SK-N-SH (cell line): ENCODE measurements around the gene TSHZ3. TPM values are rescaled to one million over a fixed set of nuclear protein-coding genes. Genes with fewer than 3 reads are reported as not detected.

Experiments
- CTCF ChIA-PET: fragments of 300-600, 350-600 bp; formaldehyde crosslinking; extraction: SDS; loops from one replicate; lab custom pipeline; 2021; lab: Yijun Ruan, JAX
- POLR2A ChIA-PET: fragments of 350-600 bp; sonication (Branson Sonifier 250); formaldehyde crosslinking; extraction: SDS; loops from one replicate; lab custom pipeline; 2020; ENCODE audit warnings: antibody characterized with exemption, inconsistent platforms; lab: Yijun Ruan, JAX
- DNase-seq: peaks from one replicate; pipeline ENCODE4 v3.0.0; 2012
- H2AFZ ChIP-seq: fragments of 200-600 bp; sonication (generic); 2 replicates; pipeline ENCODE4 v1.8.1; 2016; ENCODE audit warnings: antibody characterized with exemption, mild to moderate bottlenecking, low read depth
- H3F3A ChIP-seq: fragments of 200-600 bp; sonication (generic); replicated peaks from 2 replicates; pipeline ENCODE3; 2016; ENCODE audit warnings: antibody characterized with exemption, mild to moderate bottlenecking; ENCODE audit not compliant: insufficient read depth
- H3K27ac ChIP-seq, 2 experiments: fragments of 200-500 bp in 1 of 2; fragments of 200-600 bp in 1 of 2; sonication (Bioruptor generic) in 1 of 2; sonication (generic), shearing (Covaris generic) in 1 of 2; 2 replicates each; pipeline versions ENCODE4 v1.5.1 to v1.6.1; 2014 to 2016; ENCODE audit warnings: low read depth in 2 of 2, inconsistent platforms in 1 of 2, low read length in 1 of 2, mild to moderate bottlenecking in 1 of 2, mixed read lengths in 1 of 2
- H3K27me3 ChIP-seq: fragments of 200-600 bp; sonication (generic), shearing (Covaris generic); 2 replicates; pipeline ENCODE4 v1.6.1; 2016; ENCODE audit warnings: mixed run types; ENCODE audit not compliant: insufficient read depth
- H3K36me3 ChIP-seq, 2 experiments: fragments of 200-500 bp in 1 of 2; fragments of 200-600 bp in 1 of 2; sonication (Bioruptor generic) in 1 of 2; sonication (generic) in 1 of 2; replicated peaks in 1 of 2; 2 replicates each; pipeline versions ENCODE3 to v1.5.1; 2014 to 2016; ENCODE audit warnings: low read length in 1 of 2, mild to moderate bottlenecking in 1 of 2; ENCODE audit not compliant: insufficient read depth in 2 of 2, control insufficient read depth in 1 of 2
- H3K4me1 ChIP-seq, 2 experiments: fragments of 200-500 bp in 1 of 2; fragments of 200-600 bp in 1 of 2; sonication (Bioruptor generic) in 1 of 2; sonication (generic), shearing (Covaris generic) in 1 of 2; 2 replicates each; pipeline versions ENCODE4 v1.5.1 to v1.6.1; 2014 to 2016; ENCODE audit warnings: low read depth in 1 of 2, low read length in 1 of 2, mixed run types in 1 of 2; ENCODE audit not compliant: insufficient read depth in 2 of 2, control insufficient read depth in 1 of 2
- H3K4me2 ChIP-seq: fragments of 200-600 bp; sonication (generic), shearing (Covaris generic); 2 replicates; pipeline ENCODE4 v1.6.1; 2017; ENCODE audit warnings: mixed run types
- H3K4me3 ChIP-seq, 2 experiments: fragments of 200-500 bp in 1 of 2; fragments of 200-600 bp in 1 of 2; sonication (Bioruptor generic) in 1 of 2; sonication (generic), shearing (Covaris generic) in 1 of 2; 2 replicates each; pipeline versions ENCODE4 v1.5.1 to v1.8.1; 2014 to 2016; ENCODE audit warnings: low read depth in 2 of 2, inconsistent platforms in 1 of 2, low read length in 1 of 2, mild to moderate bottlenecking in 1 of 2, mixed read lengths in 1 of 2, moderate library complexity in 1 of 2
- H3K79me2 ChIP-seq: fragments of 200-600 bp; sonication (generic); 2 replicates; pipeline ENCODE4 v1.8.1; 2017; ENCODE audit warnings: mild to moderate bottlenecking; ENCODE audit not compliant: insufficient read depth
- H3K9ac ChIP-seq: fragments of 200-600 bp; sonication (generic); 2 replicates; pipeline ENCODE4 v1.6.1; 2017; ENCODE audit warnings: mixed run types
- H3K9me2 ChIP-seq: fragments of 200-600 bp; sonication (generic); 2 replicates; pipeline ENCODE4 v1.6.1; 2017; ENCODE audit warnings: mixed run types
- H3K9me3 ChIP-seq: fragments of 200-600 bp; sonication (generic); 2 replicates; pipeline ENCODE4 v1.6.1; 2017; ENCODE audit warnings: mixed run types, mild to moderate bottlenecking, moderate library complexity
- H4K20me1 ChIP-seq: fragments of 200-600 bp; sonication (generic); 2 replicates; pipeline ENCODE4 v1.6.1; 2017; ENCODE audit warnings: mild to moderate bottlenecking, mixed run types; ENCODE audit not compliant: insufficient read depth
- FOXJ3 ChIP-seq: sonication (generic); formaldehyde crosslinking; IDR thresholded peaks from 2 replicates; pipeline ENCODE4 v1.5.1; 2020; ENCODE audit warnings: mild to moderate bottlenecking, missing genetic modification reagents
- IRF3 ChIP-seq: fragments of 150-350 bp; IDR thresholded peaks from 2 replicates; pipeline ENCODE4 v1.6.1; 2016; ENCODE audit warnings: mild to moderate bottlenecking, low read depth, low read length
- MAX ChIP-seq: IDR thresholded peaks from 2 replicates; pipeline ENCODE4 v1.4.0; 2012; ENCODE audit warnings: low read depth
- RCOR1 ChIP-seq: fragments of 150-350 bp; IDR thresholded peaks from 2 replicates; pipeline ENCODE4 v1.6.1; 2017; ENCODE audit warnings: antibody characterized with exemption, low read length
- TEAD4 ChIP-seq: IDR thresholded peaks from 2 replicates; pipeline ENCODE4 v1.4.0; 2012; ENCODE audit warnings: mild to moderate bottlenecking, borderline replicate concordance; ENCODE audit not compliant: insufficient read depth
- USF1 ChIP-seq: IDR thresholded peaks from 2 replicates; pipeline ENCODE4 v1.4.0; 2012; ENCODE audit warnings: low read depth, borderline replicate concordance
- ZBTB33 ChIP-seq: IDR thresholded peaks from 2 replicates; pipeline ENCODE4 v1.4.0; 2012; ENCODE audit warnings: low read depth, borderline replicate concordance
- WGBS: methylation state at CpG from one replicate; pipeline ENCODE4 v1.1.6; 2017; ENCODE audit warnings: low lambda C conversion rate; 5-methylcytosine and 5-hydroxymethylcytosine counted together
- polyA plus RNA-seq, 3 experiments: library from polyadenylated mRNA; depleted of rRNA; stranded (reverse); fragments of >200 nt; gene quantifications; 2 replicates each; pipeline ENCODE4 v1.2.3, GENCODE V29; 2012

The TSHZ3 gene
- polyA plus RNA-seq, 1 of the 3 experiments (the other 2 are of a cell fraction), result 3.3 TPM

GRCh38 chr19:31296741-31297390, 52.4 kb downstream of the TSHZ3 start:
- Histone ChIP-seq H3K27me3 (no peaks in the 10 kb centered on the region), H4K20me1 (no peaks in the 10 kb centered on the region), H3K79me2 (peaks cover 12% of the 10 kb centered on the region), H3K4me1 (peaks cover 0 to 16% of the 10 kb centered on the region in 2 experiments; a peak in 1 of 4 replicates), H3K4me2 (no peak overlapping the region), H3K9me2 (no peaks in the 10 kb centered on the region), H3K9me3 (no peaks in the 10 kb centered on the region), H3K27ac (no peak overlapping the region; a peak in 1 of 4 replicates), H3K4me3 (no peak overlapping the region), H3F3A (no peaks in the 10 kb centered on the region), H3K36me3 (no peaks in the 10 kb centered on the region), H2AFZ (no peak overlapping the region), H3K9ac (no peak overlapping the region)
- WGBS, result 73% methylated on average over 10 of the region's 10 CpGs
- ChIA-PET POLR2A (no interaction called here), CTCF (interaction anchor here (0.5 to 1.0 kb wide), 2 partner anchors 14 to 18 kb away, joined by 3 to 4 read pairs; no protein-coding TSS in a partner anchor)
- TF ChIP-seq MAX, result no peak
- TF ChIP-seq FOXJ3 (CRISPR knock-in tag), result no peak
- DNase-seq, result no peak

- TF ChIP-seq RCOR1 (no peak), IRF3 (no peak), ZBTB33 (no peak), TEAD4 (no peak), USF1 (no peak)
- TF ChIP-seq, all 33 proteins: peak for 0
- H3F3A ChIP-seq, result no peaks in the 10 kb centered on the region
- no peaks in the 10 kb centered on the region for H3K9me3 ChIP-seq
- no peak overlapping the region for H3K4me2 ChIP-seq
- H3K9ac ChIP-seq, result no peak overlapping the region
- WGBS, result 63% methylated on average over 2 of the region's 2 CpGs
- H3K27ac ChIP-seq, result no peak overlapping the region
- H3K4me1 ChIP-seq, result peaks cover 0 to 17% of the 10 kb centered on the region in 2 experiments; a peak in 1 of 4 replicates
- H3K9me2 ChIP-seq, result no peaks in the 10 kb centered on the region
- H3K4me3 ChIP-seq, result no peak overlapping the region
- POLR2A ChIA-PET, result no interaction called here
- CTCF ChIA-PET, result no interaction called here
- DNase-seq, result no peak
- H3K27me3 ChIP-seq, result no peaks in the 10 kb centered on the region
- no peaks in the 10 kb centered on the region for H3K36me3 ChIP-seq
- H4K20me1 ChIP-seq, result no peaks in the 10 kb centered on the region
- H3K79me2 ChIP-seq, result peaks cover 11% of the 10 kb centered on the region
- H2AFZ ChIP-seq, result no peak overlapping the region
These were observed 55.0 kb downstream of the TSHZ3 start for GRCh38 chr19:31294189-31294588.
